ENCODE measurements around the gene GABRR3. TPM values are rescaled to one million over a fixed set of nuclear protein-coding genes. Genes with fewer than 3 reads are reported as not detected.

GABRR3 gene
- total RNA-seq, 1 donor from 2014 or later: not detected

- DNase-seq (ENCODE audit: low spot score): no peak
Measured at GRCh38 chr3:97957617-97958311, 77.4 kb downstream of the GABRR3 start.

GRCh38 chr3:97956051-97956450 is 79.1 kb downstream of the GABRR3 start:
- no peak for DNase-seq (ENCODE audit: low spot score)

GRCh38 chr3:97954228-97954827 is 80.8 kb downstream of the GABRR3 start:
- DNase-seq (ENCODE audit: low spot score): no peak

GRCh38 chr3:97952872-97953271 is 82.2 kb downstream of the GABRR3 start:
- DNase-seq (ENCODE audit: low spot score): no peak

- DNase-seq (ENCODE audit: low spot score): no peak
Measured at GRCh38 chr3:97952280-97952679, 82.8 kb downstream of the GABRR3 start.

GRCh38 chr3:97950360-97950759 is 84.8 kb downstream of the GABRR3 start:
- DNase-seq (ENCODE audit: low spot score): no peak

GRCh38 chr3:97949743-97950142 is 85.4 kb downstream of the GABRR3 start:
- no peak for DNase-seq (ENCODE audit: low spot score)

GRCh38 chr3:97949110-97949485 is 86.0 kb downstream of the GABRR3 start:
- no peak for DNase-seq (ENCODE audit: low spot score)

- DNase-seq (ENCODE audit: low spot score): no peak
Measured at GRCh38 chr3:97948351-97949109, 86.6 kb downstream of the GABRR3 start.

GRCh38 chr3:97942801-97943546 is 92.1 kb downstream of the GABRR3 start:
- DNase-seq (ENCODE audit: low spot score): no peak

GRCh38 chr3:97940034-97940433 is 95.1 kb downstream of the GABRR3 start:
- DNase-seq (ENCODE audit: low spot score): no peak

- no peak for DNase-seq (ENCODE audit: low spot score)
Measured at GRCh38 chr3:97939401-97939800, 95.7 kb downstream of the GABRR3 start.

- no peak for DNase-seq (ENCODE audit: low spot score)
Measured at GRCh38 chr3:97938444-97938843, 96.7 kb downstream of the GABRR3 start.

- DNase-seq (ENCODE audit: low spot score): no peak
Measured at GRCh38 chr3:97937205-97937604, 97.9 kb downstream of the GABRR3 start.

- DNase-seq (ENCODE audit: low spot score): no peak
Measured at GRCh38 chr3:97935842-97936241, 99.3 kb downstream of the GABRR3 start.

Other genes with a start within 250 kb of the GABRR3 start
- 17.7 TPM for gene CRYBG3, start 213.3 kb downstream of the GABRR3 start, total RNA-seq
- gene RIOX2, start 62.9 kb downstream of the GABRR3 start, total RNA-seq: 18.6 TPM
- not detected for gene OR5AC2, start 51.9 kb upstream of the GABRR3 start, total RNA-seq
- gene OR5H1, start 95.4 kb upstream of the GABRR3 start, total RNA-seq: not detected
- gene OR5H14, start 112.2 kb upstream of the GABRR3 start, total RNA-seq: not detected
- gene OR5H15, start 131.4 kb upstream of the GABRR3 start, total RNA-seq: not detected
- gene OR5H6, start 228.9 kb upstream of the GABRR3 start, total RNA-seq: not detected
- not detected for gene OR5H2, start 247.2 kb upstream of the GABRR3 start, total RNA-seq

Measured in mucosa of gallbladder (tissue), 1 donor.